ENCODE data around the gene UBR4. TPM values are rescaled to one million over a fixed set of nuclear protein-coding genes. Genes with fewer than 3 reads are reported as not detected.

Gene UBR4
- total RNA-seq, 1 experiment from 2014 or later = 60.6 TPM

DNA sequence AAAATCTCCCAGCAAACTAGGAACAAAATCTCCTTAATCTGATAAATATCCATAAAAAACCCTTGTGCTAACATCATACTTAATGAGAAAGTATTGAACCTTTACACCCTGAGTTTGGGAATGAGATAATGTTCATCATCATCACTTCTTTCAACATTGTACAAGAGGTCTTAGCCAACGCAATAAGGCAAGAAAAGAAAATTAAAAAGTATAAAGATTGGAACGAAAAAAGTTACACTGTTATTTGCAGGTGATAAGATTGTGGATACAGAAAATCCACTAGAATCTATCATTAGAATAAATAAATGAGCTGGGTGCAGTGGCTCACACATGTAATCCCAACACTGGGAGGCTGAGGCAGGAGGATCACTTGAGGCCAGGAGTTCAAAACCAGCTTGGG lies 76.7 kb downstream of the UBR4 start:
- DNase-seq (ENCODE audit: low read depth in 1 of 2, low spot score in 2 of 2) = no peak
- no peaks in the 10 kb centered on the region for H3K9me3 ChIP-seq (replicated peaks)
- no peaks in the 10 kb centered on the region for H3K27me3 ChIP-seq (replicated peaks)
- H3K27ac ChIP-seq = no peak overlapping the region
- peaks cover 94% of the 10 kb centered on the region for H3K36me3 ChIP-seq
- no peaks in the 10 kb centered on the region for H3K4me1 ChIP-seq (replicated peaks)
- no peak overlapping the region for H3K4me3 ChIP-seq

DNA sequence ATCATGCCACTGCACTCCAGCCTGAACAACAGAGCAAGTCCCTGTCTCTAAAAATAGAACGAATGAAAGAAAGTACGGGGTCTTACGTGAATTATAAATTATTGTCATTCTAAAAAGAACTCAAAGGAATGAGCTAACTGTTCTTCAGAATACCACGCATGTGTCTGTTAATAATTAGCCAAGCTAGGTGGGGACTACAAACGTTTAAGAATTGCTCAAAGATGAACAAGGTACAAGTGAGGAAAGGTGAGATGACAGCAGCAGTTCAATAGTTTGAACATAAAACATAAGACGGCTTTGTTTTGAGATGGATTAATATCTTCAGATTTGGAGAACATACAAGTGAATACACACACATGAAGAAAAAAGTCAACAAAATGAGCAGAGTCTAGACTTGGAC lies 79.6 kb downstream of the UBR4 start:
- H3K27me3 ChIP-seq (replicated peaks) = no peaks in the 10 kb centered on the region
- no peaks in the 10 kb centered on the region for H3K4me1 ChIP-seq (replicated peaks)
- DNase-seq (ENCODE audit: low read depth in 1 of 2, low spot score in 2 of 2) = no peak
- H3K36me3 ChIP-seq = peaks cover 94% of the 10 kb centered on the region
- no peak overlapping the region for H3K27ac ChIP-seq
- no peak overlapping the region for H3K4me3 ChIP-seq
- H3K9me3 ChIP-seq (replicated peaks) = no peaks in the 10 kb centered on the region

DNA sequence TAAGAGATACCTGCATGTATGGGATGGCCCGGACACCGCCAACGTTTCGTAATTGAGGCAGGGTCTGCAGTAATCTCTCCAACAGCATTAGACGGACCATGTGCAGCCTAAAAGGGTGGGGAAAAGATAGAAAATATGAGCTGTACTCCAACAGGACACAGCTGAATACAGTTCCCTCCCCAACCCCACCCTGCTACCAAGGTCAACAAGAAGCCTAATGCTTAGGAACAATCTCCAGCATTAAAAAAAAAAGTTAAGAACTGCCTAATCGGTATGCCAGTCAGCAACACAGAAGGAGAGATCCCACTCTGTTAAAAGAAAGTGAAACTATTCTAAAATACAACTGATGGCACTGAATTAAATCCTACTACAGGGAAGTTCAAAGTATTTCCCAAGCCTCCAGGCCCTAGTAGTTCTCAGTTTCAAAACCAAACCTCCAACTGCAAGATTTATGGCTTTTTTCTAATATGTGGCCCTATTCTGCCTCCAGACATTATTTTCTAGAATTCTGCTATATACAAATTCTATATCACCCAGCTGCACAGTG lies 81.0 kb downstream of the UBR4 start:
- DNase-seq (ENCODE audit: low read depth in 1 of 2, low spot score in 2 of 2) = peak in 1 of 2 experiments; percentile 24
- peaks cover 94% of the 10 kb centered on the region for H3K36me3 ChIP-seq
- H3K9me3 ChIP-seq (replicated peaks) = no peaks in the 10 kb centered on the region
- H3K27ac ChIP-seq = no peak overlapping the region
- no peaks in the 10 kb centered on the region for H3K4me1 ChIP-seq (replicated peaks)
- no peaks in the 10 kb centered on the region for H3K27me3 ChIP-seq (replicated peaks)
- no peak overlapping the region for H3K4me3 ChIP-seq

DNA sequence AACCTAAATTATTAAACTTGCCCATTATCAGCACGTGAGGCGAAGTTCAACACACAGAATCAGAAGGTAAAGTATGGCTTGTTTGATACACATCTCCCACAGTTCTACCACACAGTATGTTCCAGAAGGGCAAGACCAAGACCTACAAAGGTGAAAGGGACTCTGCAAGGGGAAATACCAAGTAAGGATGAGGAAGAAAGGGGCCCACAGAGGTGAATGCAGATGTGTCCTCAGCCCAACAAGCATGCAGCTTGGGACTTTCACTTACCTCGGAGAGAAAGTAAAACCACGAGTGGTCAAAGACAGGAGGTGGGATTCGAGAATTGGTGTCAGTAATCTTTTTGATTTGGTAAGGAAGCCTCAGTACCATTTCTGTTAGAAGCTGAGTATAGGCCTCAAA lies 85.8 kb downstream of the UBR4 start:
- Histone ChIP-seq H3K27ac (no peak overlapping the region), H3K4me1 (replicated peaks) (no peaks in the 10 kb centered on the region), H3K9me3 (replicated peaks) (no peaks in the 10 kb centered on the region), H3K4me3 (no peak overlapping the region), H3K36me3 (peaks cover 100% of the 10 kb centered on the region), H3K27me3 (replicated peaks) (no peaks in the 10 kb centered on the region)
- peak in 1 of 2 experiments; percentile 3 for DNase-seq (ENCODE audit: low read depth in 1 of 2, low spot score in 2 of 2)

DNA sequence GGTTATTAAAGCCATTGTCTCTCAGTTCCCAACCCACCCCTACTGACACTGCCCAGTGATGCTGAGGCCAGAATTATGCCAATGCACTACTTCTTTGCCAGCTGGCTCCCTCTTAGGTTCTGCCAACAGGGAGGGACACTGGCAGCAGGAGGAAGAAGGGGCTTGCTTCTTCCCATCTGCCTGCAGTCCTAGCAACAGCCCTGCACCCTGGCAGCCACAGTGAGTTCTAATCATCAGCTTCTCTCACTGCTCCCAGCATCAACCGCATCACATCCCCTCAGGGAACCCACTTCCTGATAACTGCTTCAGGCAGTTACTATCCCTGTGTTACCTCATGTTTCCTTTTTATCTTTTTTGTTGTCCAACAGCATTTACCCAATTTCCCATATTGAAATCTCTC lies 86.2 kb downstream of the UBR4 start:
- no peaks in the 10 kb centered on the region for H3K27me3 ChIP-seq (replicated peaks)
- peak in 1 of 2 experiments; percentile 19 for DNase-seq (ENCODE audit: low read depth in 1 of 2, low spot score in 2 of 2)
- no peak overlapping the region for H3K4me3 ChIP-seq
- H3K4me1 ChIP-seq (replicated peaks) = no peaks in the 10 kb centered on the region
- H3K9me3 ChIP-seq (replicated peaks) = no peaks in the 10 kb centered on the region
- H3K27ac ChIP-seq = no peak overlapping the region
- H3K36me3 ChIP-seq = peaks cover 100% of the 10 kb centered on the region

DNA sequence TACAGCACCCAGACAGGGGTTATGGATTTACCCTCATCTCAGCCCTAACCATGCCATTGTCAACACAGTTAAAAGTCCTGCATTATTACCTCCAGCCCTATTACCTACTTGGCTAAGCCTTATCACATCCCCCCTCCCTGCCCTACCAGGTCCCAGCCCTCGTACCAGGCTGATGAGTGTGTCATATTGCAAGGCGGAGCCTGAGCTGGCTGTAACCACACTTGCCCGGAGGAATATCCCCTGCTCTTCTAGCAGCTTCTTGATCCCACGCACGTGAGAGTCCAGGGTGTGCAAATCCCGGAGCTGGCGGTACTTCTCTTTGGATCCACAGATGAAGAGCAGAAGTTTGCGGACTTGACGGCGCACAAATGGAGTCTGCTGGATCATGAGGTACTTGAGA lies 87.4 kb downstream of the UBR4 start:
- Histone ChIP-seq H3K4me1 (replicated peaks) (no peaks in the 10 kb centered on the region), H3K4me3 (no peak overlapping the region), H3K9me3 (replicated peaks) (no peaks in the 10 kb centered on the region), H3K36me3 (peaks cover 98% of the 10 kb centered on the region), H3K27me3 (replicated peaks) (no peaks in the 10 kb centered on the region), H3K27ac (no peak overlapping the region)
- DNase-seq (ENCODE audit: low read depth in 1 of 2, low spot score in 2 of 2) = peak in 1 of 2 experiments; percentile 39

DNA sequence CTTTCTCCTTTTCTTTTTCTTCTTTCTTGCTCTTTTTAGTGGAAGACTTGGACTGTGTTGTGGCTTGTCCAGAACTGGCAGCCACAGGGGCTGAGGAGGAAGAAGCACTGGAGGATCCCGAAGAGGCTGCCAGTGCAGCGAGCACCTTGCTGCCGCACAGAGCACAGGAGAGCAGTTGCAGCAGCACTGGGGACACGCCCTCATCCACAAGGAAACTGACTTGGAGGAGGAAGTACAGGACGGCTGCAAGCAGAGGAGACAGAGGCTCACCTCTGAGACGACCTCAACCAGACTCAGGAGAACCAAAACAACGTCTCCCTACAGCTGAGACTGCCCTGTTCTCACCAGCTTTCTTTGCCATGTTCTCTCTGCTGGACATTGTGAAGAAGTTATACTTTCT lies 88.9 kb downstream of the UBR4 start:
- no peak overlapping the region for H3K4me3 ChIP-seq
- no peaks in the 10 kb centered on the region for H3K27me3 ChIP-seq (replicated peaks)
- peaks cover 98% of the 10 kb centered on the region for H3K36me3 ChIP-seq
- H3K4me1 ChIP-seq (replicated peaks) = no peaks in the 10 kb centered on the region
- H3K9me3 ChIP-seq (replicated peaks) = no peaks in the 10 kb centered on the region
- H3K27ac ChIP-seq = no peak overlapping the region
- DNase-seq (ENCODE audit: low read depth in 1 of 2, low spot score in 2 of 2) = peak in 1 of 2 experiments; percentile 22

DNA sequence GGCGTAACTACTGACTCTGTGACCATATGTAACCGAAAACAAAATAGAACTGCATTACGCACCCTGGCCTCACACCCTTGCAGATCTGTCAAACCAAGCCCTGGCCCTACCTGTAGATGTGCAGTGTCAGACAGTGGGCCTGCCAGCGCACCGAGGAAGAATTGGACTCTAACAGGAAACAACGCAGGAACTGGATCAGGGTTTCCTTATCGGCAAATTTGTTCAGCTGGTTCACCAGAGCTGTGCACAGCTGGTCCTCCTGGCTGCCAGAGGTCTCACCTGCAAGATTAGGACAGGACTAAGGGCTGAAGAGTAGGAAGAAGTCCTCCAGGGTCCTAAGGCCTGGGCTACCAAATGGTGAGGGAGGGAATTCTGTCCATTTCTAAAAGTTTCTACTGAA lies 90.0 kb downstream of the UBR4 start:
- no peaks in the 10 kb centered on the region for H3K9me3 ChIP-seq (replicated peaks)
- H3K4me1 ChIP-seq (replicated peaks) = no peaks in the 10 kb centered on the region
- peak in 1 of 2 experiments; percentile 23 for DNase-seq (ENCODE audit: low read depth in 1 of 2, low spot score in 2 of 2)
- no peak overlapping the region for H3K4me3 ChIP-seq
- H3K27ac ChIP-seq = no peak overlapping the region
- peaks cover 98% of the 10 kb centered on the region for H3K36me3 ChIP-seq
- H3K27me3 ChIP-seq (replicated peaks) = no peaks in the 10 kb centered on the region

DNA sequence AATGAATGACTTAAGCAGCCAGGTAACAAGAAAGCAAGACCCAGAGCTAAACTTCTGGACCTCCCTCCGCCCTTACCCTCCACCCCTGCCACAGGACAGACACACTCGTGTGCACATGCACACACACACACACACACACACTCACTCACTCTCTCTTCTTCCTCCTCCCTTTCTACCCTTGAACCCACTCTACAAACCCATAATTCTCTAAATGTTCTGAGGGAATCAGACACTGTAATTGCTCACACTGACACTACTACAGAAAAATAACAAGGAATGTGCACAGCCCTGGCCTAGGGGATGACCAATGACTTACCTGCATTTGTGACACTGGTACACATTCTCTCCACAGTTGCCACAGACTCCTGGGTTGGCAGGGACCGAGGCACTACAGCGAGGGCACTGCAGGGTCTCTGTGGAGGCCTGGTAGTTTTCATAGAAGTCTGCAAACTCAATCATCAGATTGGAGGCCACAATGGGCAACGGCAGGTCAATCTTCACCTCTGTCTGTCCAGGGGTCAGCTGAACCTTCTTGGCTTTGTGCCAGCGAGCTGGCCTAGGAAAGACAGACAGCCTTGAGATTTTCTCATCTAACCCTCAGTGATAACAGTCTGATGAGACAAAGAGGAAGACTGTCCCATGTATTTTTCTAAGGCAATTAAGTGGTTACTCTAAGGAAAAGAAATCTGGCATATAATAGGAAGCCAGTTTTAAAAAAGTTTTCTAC lies 94.8 kb downstream of the UBR4 start:
- Histone ChIP-seq H3K9me3 (replicated peaks) (no peaks in the 10 kb centered on the region), H3K27me3 (replicated peaks) (no peaks in the 10 kb centered on the region), H3K36me3 (peaks cover 98% of the 10 kb centered on the region), H3K4me3 (no peak overlapping the region), H3K27ac (no peak overlapping the region), H3K4me1 (replicated peaks) (no peaks in the 10 kb centered on the region)
- peak in 1 of 2 experiments; percentile 42 for DNase-seq (ENCODE audit: low read depth in 1 of 2, low spot score in 2 of 2)

DNA sequence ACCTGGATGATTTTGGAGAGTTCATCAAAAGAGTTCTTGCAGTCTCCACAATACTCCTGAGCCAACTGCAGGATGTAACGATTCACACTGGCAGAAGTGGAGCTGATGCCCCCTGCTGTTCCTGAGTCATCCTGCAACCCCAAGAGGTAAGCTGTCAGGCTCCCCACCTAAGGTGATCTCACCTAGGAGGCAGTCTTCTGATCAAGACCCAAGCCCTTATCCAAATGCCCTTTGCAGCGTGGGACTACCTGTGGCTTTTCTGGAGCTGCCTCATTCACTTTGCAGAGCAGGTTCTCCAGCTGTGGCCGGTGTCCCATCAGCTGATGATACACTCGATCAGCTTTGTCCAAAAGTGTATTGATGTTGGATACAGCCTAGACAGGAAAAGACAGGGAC lies 96.4 kb downstream of the UBR4 start:
- Histone ChIP-seq H3K4me1 (replicated peaks) (no peaks in the 10 kb centered on the region), H3K27ac (no peak overlapping the region), H3K9me3 (replicated peaks) (no peaks in the 10 kb centered on the region), H3K4me3 (no peak overlapping the region), H3K27me3 (replicated peaks) (no peaks in the 10 kb centered on the region), H3K36me3 (peaks cover 98% of the 10 kb centered on the region)
- peak; percentile 11 to 43 for DNase-seq (ENCODE audit: low read depth in 1 of 2, low spot score in 2 of 2)

DNA sequence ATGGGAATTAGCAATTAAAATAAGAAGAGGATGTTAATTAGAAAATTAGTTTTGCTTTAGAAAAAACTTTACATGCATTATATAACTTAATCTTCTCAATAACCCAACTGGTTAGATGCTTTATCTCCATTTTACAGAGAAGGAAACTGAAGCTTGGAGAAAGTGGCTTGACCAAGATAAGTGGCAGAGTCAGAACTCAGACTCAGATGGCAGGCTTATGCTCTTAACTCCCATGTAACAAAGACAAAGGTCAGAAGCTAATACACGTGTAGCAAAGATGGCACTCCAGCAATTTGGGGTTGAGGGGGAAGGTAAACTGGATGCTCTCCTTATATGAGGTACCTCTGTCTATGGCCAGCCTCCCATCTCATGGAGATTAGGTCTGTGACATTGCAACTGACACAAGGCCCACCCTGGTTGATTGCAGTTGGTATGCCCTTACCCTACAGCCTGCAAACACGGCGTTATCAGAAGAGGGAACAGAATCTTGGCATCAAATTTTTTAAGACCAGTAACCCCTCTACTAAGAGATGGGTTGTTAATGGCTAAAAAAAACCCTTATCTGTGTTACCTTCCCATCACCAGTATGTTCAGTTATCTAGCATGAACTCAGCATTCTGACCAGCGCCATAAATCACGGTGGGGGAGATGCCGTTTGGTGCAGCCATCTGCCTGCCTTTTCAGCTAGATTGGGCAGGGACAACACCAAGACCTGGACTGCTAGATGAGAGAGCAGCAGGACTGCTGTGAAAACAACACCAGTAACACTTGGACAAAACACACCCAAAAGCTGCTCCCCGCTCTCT lies 97.0 kb downstream of the UBR4 start:
- H3K27ac ChIP-seq = no peak overlapping the region
- no peak overlapping the region for H3K4me3 ChIP-seq
- no peaks in the 10 kb centered on the region for H3K27me3 ChIP-seq (replicated peaks)
- H3K36me3 ChIP-seq = peaks cover 100% of the 10 kb centered on the region
- H3K4me1 ChIP-seq (replicated peaks) = no peaks in the 10 kb centered on the region
- no peak for DNase-seq (ENCODE audit: low read depth in 1 of 2, low spot score in 2 of 2)
- no peaks in the 10 kb centered on the region for H3K9me3 ChIP-seq (replicated peaks)

DNA sequence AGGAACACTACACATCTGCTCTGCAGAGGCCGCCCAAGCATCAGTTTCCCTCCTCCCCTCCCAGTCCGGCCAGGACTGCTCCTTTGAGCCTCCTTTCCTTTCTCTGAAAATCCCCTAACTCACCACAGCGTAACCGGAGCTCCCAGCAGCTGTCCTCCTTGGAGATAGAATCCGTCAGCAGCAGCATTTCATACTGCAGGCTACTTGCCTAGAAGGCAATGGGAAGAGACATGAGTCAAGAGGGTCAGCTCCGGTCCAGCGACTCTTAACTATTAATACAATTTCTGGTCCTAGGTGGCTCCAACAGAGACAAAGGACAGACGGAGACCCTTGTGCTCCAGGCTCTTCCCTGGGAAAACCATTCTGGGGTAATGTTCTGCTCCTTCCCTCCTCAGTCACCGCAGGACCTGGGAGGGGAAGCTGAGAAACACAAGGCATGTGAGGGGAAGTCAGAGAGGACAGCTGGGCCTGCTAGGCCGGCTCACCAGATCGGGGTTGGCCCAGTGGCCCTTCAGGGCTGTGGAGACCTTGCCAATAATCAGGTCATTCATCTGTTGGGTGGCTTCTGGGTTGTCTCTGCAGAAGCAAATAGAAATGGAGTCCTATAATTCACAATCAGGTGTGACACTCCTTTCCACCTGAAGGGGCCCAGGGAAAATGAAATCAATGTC lies 99.7 kb downstream of the UBR4 start:
- Histone ChIP-seq H3K27me3 (replicated peaks) (no peaks in the 10 kb centered on the region), H3K4me3 (no peak overlapping the region), H3K27ac (no peak overlapping the region), H3K9me3 (replicated peaks) (no peaks in the 10 kb centered on the region), H3K36me3 (peaks cover 100% of the 10 kb centered on the region), H3K4me1 (replicated peaks) (no peaks in the 10 kb centered on the region)
- DNase-seq (ENCODE audit: low read depth in 1 of 2, low spot score in 2 of 2) = no peak

DNA sequence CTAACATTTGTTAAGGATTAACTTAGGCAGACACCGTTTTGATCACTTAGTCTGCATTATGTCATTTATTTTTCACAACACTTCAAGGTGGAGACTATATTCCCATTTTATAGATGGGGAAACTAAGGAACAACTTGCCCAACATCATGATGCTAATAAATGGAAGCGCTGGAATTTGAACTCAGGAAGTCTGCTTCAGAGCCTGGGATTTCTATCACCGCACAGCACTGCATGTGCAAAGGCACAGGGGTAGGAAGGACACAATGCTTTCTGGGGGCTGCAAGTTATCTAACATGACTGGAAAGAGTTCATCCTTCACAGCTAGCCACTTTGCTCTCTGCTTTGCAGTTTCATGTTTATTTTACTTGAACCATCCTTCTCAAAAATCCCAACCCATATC lies 100.5 kb downstream of the UBR4 start:
- Histone ChIP-seq H3K9me3 (replicated peaks) (no peaks in the 10 kb centered on the region), H3K36me3 (peaks cover 100% of the 10 kb centered on the region), H3K27me3 (replicated peaks) (no peaks in the 10 kb centered on the region), H3K4me3 (no peak overlapping the region), H3K4me1 (replicated peaks) (no peaks in the 10 kb centered on the region), H3K27ac (no peak overlapping the region)
- no peak for DNase-seq (ENCODE audit: low read depth in 1 of 2, low spot score in 2 of 2)

DNA sequence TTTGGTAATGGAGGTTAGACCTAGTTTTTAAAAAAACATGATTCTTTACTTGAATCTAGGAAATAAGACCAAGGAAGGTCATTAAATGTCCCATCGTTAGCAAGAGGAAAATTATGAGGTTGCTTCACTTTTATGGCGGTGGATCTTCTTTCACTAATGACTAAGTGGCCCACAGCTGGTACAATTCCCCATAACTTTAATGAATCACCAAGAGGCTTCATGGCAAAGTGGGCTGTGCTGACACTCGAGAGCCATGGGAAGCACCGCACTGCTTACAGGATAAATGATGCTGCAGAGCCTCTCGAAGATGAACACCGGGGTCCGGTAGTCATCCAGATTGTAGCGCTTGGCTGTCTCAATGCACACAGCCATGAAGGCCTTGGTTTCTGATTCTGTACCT lies 108.8 kb downstream of the UBR4 start:
- no peak overlapping the region for H3K27ac ChIP-seq
- H3K27me3 ChIP-seq (replicated peaks) = no peaks in the 10 kb centered on the region
- DNase-seq (ENCODE audit: low read depth in 1 of 2, low spot score in 2 of 2) = no peak
- no peaks in the 10 kb centered on the region for H3K4me1 ChIP-seq (replicated peaks)
- H3K4me3 ChIP-seq = no peak overlapping the region
- no peaks in the 10 kb centered on the region for H3K9me3 ChIP-seq (replicated peaks)
- peaks cover 98% of the 10 kb centered on the region for H3K36me3 ChIP-seq
